Activated CD8-positive, alpha-beta memory T cell treated with anti-CD3 and anti-CD28 coated beads, Interleukin-2, amount 50 U/mL, for 48 hours (primary cell): Measurements from ENCODE around the gene PKMYT1.

Source experiments
- DNase-seq: peaks from one replicate; pipeline ENCODE4 v3.0.0-alpha.2; 2020

PKMYT1 gene

GRCh38 chr16:2992383-2993081, 12.3 kb upstream of the PKMYT1 start:
- no peak for DNase-seq

- DNase-seq, result no peak
Measured at GRCh38 chr16:2991566-2992261, 11.5 kb upstream of the PKMYT1 start.

- DNase-seq, result no peak
Measured at GRCh38 chr16:2990891-2991290, 10.6 kb upstream of the PKMYT1 start.

GRCh38 chr16:2988590-2989099, 8.4 kb upstream of the PKMYT1 start:
- no peak for DNase-seq

- no peak for DNase-seq
Measured at GRCh38 chr16:2987833-2988232, 7.6 kb upstream of the PKMYT1 start.

GRCh38 chr16:2987286-2987685, 7.0 kb upstream of the PKMYT1 start:
- DNase-seq, result no peak

GRCh38 chr16:2986623-2987188, 6.5 kb upstream of the PKMYT1 start:
- no peak for DNase-seq

- no peak for DNase-seq
Measured at GRCh38 chr16:2985893-2986355, 5.7 kb upstream of the PKMYT1 start.

- no peak for DNase-seq
Measured at GRCh38 chr16:2985462-2985861, 5.2 kb upstream of the PKMYT1 start.

- peak; percentile 93 for DNase-seq
Measured at GRCh38 chr16:2983706-2984136, 3.5 kb upstream of the PKMYT1 start.

GRCh38 chr16:2982402-2982801, 2.2 kb upstream of the PKMYT1 start:
- DNase-seq, result no peak

- DNase-seq, result no peak
Measured at GRCh38 chr16:2981899-2982250, 1.6 kb upstream of the PKMYT1 start.

GRCh38 chr16:2981177-2981898, 1.1 kb upstream of the PKMYT1 start:
- no peak for DNase-seq

GRCh38 chr16:2979669-2980226, 498 bp downstream of the PKMYT1 start:
- DNase-seq, result peak; percentile 76

GRCh38 chr16:2977440-2977839, 2.8 kb downstream of the PKMYT1 start:
- DNase-seq, result no peak

GRCh38 chr16:2976673-2977072, 3.6 kb downstream of the PKMYT1 start:
- DNase-seq, result no peak

- no peak for DNase-seq
Measured at GRCh38 chr16:2976201-2976600, 4.0 kb downstream of the PKMYT1 start.

- DNase-seq, result no peak
Measured at GRCh38 chr16:2975161-2975795, 5.0 kb downstream of the PKMYT1 start.

GRCh38 chr16:2974319-2975056, 5.8 kb downstream of the PKMYT1 start:
- no peak for DNase-seq

GRCh38 chr16:2973605-2974318, 6.5 kb downstream of the PKMYT1 start:
- no peak for DNase-seq

GRCh38 chr16:2973093-2973492, 7.2 kb downstream of the PKMYT1 start:
- no peak for DNase-seq
